Lower leg skin (tissue), 3 donors: Measurements from ENCODE around the gene PRSS21.

Experiments
- POLR2A ChIP-seq, 2 donors: fragments of 450-650 bp; IDR thresholded peaks; one replicate each; pipeline ENCODE4 v1.6.1; 2016 to 2017; ENCODE audit warnings: antibody characterized with exemption in 2 of 2, mild to moderate bottlenecking in 1 of 2, moderate library complexity in 1 of 2
- TF ChIP-seq, protein P1 (sequence below), 3 donors: fragments of 450-650 bp; IDR thresholded peaks; one replicate each; pipeline ENCODE4 v1.5.1; 2016; ENCODE audit warnings: antibody characterized with exemption in 3 of 3, mild to moderate bottlenecking in 3 of 3, moderate library complexity in 2 of 3

DNA sequence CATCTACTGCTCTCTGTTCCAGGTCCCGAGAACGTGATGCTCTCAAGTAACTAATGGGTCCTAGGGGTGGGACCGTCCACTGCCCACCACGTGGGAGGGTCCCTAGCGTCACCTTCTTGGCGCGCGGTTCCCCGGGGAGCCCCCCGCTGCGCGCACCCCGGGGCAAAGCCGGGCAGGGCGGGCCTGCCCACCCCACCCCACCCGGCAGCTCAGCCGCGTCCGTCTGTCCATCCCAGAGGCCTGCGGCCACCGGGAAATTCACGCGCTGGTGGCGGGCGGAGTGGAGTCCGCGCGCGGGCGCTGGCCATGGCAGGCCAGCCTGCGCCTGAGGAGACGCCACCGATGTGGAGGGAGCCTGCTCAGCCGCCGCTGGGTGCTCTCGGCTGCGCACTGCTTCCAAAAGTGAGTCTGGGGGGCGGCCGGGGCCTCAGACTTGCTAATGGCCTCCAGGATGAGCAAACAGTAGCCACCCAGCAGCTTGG is 18.3 kb upstream of the PRSS21 start:
- TF ChIP-seq, protein P1, sequence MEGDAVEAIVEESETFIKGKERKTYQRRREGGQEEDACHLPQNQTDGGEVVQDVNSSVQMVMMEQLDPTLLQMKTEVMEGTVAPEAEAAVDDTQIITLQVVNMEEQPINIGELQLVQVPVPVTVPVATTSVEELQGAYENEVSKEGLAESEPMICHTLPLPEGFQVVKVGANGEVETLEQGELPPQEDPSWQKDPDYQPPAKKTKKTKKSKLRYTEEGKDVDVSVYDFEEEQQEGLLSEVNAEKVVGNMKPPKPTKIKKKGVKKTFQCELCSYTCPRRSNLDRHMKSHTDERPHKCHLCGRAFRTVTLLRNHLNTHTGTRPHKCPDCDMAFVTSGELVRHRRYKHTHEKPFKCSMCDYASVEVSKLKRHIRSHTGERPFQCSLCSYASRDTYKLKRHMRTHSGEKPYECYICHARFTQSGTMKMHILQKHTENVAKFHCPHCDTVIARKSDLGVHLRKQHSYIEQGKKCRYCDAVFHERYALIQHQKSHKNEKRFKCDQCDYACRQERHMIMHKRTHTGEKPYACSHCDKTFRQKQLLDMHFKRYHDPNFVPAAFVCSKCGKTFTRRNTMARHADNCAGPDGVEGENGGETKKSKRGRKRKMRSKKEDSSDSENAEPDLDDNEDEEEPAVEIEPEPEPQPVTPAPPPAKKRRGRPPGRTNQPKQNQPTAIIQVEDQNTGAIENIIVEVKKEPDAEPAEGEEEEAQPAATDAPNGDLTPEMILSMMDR (IDR thresholded peaks at IDR 0.05): no peak
- TF ChIP-seq POLR2A (IDR thresholded peaks at IDR 0.05): no peak
